Mucosa of rectum (tissue), 2 donors: ENCODE data around the gene EFCAB6.

Experiments used
- H3K27ac ChIP-seq, 2 donors: one replicate each; pipeline ENCODE4 v1.7.0; 2013; ENCODE audit warnings: inconsistent platforms in 2 of 2, low read depth in 2 of 2, low read length in 2 of 2
- H3K27me3 ChIP-seq, 2 donors: one replicate each; pipeline ENCODE4 v1.7.0; 2013; ENCODE audit warnings: low read length in 2 of 2; ENCODE audit not compliant: control insufficient read depth in 2 of 2, insufficient read depth in 2 of 2
- H3K36me3 ChIP-seq, 2 donors: one replicate each; pipeline ENCODE4 v1.7.0; 2013; ENCODE audit warnings: low read length in 2 of 2; ENCODE audit not compliant: control insufficient read depth in 2 of 2, insufficient read depth in 2 of 2
- H3K4me1 ChIP-seq, 2 donors: one replicate each; pipeline ENCODE4 v1.7.0; 2013; ENCODE audit warnings: low read length in 2 of 2, mild to moderate bottlenecking in 1 of 2; ENCODE audit not compliant: control insufficient read depth in 2 of 2, insufficient read depth in 2 of 2
- H3K4me3 ChIP-seq, 2 donors: one replicate each; pipeline ENCODE4 v1.7.0; 2013; ENCODE audit warnings: low read length in 2 of 2
- H3K9ac ChIP-seq, 2 donors: one replicate each; pipeline ENCODE4 v1.7.0; 2013; ENCODE audit warnings: low read length in 2 of 2, low read depth in 1 of 2, mild to moderate bottlenecking in 1 of 2
- H3K9me3 ChIP-seq, 2 donors: one replicate each; pipeline ENCODE4 v1.7.0; 2013; ENCODE audit warnings: low read length in 2 of 2; ENCODE audit not compliant: control insufficient read depth in 2 of 2
- donor health status: healthy.
- donor health status: Normal muscosa, but diverticular disease.

EFCAB6 gene

DNA sequence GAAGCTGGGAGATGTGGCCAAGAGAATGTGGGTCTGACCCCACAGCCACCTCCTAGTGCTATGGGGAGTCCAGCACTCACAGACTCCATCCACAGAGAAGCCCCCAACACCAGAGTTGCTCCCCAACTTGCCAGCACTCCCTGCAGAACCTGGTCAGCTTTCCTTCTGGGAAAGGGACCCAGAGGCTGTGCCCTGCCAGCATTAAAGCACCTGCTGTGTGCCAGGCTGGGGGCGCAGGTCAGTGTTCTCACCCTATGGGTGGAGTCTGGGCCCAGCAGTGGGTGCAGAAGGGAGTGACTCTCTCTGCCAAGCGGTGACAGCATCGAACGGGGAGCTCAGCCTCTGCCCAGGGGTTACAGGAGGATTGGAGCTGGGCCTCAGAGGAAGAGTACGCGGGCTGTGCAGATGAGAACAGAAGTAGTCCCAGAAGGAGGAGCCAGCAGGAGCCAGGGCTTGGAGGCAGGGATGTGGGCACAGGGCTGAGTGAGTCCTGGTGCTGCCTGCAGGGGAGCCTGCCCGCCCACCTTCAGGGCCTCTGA is 285.9 kb downstream of the EFCAB6 start:
- Histone ChIP-seq H3K9me3 (no peaks in the 10 kb centered on the region), H3K27me3 (no peaks in the 10 kb centered on the region), H3K36me3 (no peaks in the 10 kb centered on the region), H3K4me1 (no peaks in the 10 kb centered on the region), H3K4me3 (no peak overlapping the region), H3K27ac (no peak overlapping the region), H3K9ac (no peak overlapping the region)

DNA sequence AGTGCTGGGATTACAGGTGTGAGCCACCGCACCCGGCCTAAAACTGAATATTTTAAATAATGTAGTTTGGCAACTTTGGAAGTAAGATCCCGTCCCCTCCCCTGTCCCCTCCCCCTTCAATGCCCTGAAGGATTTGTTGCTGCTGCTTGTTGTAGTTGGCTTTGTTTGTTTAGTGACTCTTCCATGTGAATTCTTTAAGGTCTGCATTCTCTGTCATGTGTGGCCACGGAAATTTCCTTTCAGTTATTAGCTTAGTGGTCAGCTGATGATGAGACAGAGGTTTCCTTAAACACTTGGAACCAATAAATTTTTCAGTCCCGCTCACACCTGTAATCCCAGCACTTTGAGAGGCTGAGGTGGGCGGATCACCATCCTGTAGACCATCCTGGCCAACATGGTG is 290.4 kb downstream of the EFCAB6 start:
- no peak overlapping the region for H3K9ac ChIP-seq
- H3K36me3 ChIP-seq, result no peaks in the 10 kb centered on the region
- H3K27ac ChIP-seq, result no peak overlapping the region
- H3K4me1 ChIP-seq, result no peaks in the 10 kb centered on the region
- H3K4me3 ChIP-seq, result no peak overlapping the region
- no peaks in the 10 kb centered on the region for H3K9me3 ChIP-seq
- H3K27me3 ChIP-seq, result no peaks in the 10 kb centered on the region

- Histone ChIP-seq H3K27me3 (no peaks in the 10 kb centered on the region), H3K4me3 (no peak overlapping the region), H3K36me3 (no peaks in the 10 kb centered on the region), H3K27ac (no peak overlapping the region), H3K4me1 (no peaks in the 10 kb centered on the region), H3K9me3 (no peaks in the 10 kb centered on the region), H3K9ac (no peak overlapping the region)
These were observed 291.5 kb downstream of the EFCAB6 start for GRCh38 chr22:43520632-43521039.

DNA sequence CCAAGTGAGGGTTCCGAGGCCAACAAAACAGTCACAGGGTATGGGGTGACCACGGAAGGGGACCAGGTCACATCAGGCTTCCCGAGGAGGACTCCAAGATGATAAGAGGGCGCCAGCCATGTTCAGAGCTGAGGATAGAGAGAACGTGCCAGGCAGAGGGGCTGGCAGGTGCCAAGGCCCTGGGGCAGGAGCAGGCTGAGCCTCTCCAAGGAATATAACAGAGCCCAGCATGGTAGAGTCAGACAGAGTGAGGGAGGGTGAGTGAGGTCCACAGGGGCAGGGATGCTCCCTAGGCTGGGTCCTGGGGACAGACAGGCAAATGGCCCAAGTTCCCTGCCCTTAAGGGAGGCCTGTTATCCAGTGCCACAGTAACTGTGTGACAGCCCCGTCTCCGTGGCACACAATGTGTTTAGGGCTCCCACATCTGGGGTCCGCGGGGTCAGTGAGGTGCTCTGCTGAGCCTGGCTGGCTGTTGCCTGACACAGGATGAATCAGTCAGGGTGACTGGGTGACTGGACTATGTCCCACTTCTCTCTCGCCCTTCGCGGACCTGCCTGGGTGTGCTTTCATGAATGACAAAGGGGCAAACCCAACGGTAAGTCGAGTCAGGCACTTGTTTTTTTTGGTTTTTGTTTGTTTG is 295.0 kb downstream of the EFCAB6 start:
- no peak overlapping the region for H3K27ac ChIP-seq
- no peaks in the 10 kb centered on the region for H3K9me3 ChIP-seq
- no peaks in the 10 kb centered on the region for H3K4me1 ChIP-seq
- no peak overlapping the region for H3K9ac ChIP-seq
- no peaks in the 10 kb centered on the region for H3K27me3 ChIP-seq
- no peaks in the 10 kb centered on the region for H3K36me3 ChIP-seq
- no peak overlapping the region for H3K4me3 ChIP-seq

- H3K4me3 ChIP-seq, result no peak overlapping the region
- H3K27me3 ChIP-seq, result no peaks in the 10 kb centered on the region
- no peak overlapping the region for H3K27ac ChIP-seq
These were observed 295.7 kb downstream of the EFCAB6 start for GRCh38 chr22:43516386-43516785.

DNA sequence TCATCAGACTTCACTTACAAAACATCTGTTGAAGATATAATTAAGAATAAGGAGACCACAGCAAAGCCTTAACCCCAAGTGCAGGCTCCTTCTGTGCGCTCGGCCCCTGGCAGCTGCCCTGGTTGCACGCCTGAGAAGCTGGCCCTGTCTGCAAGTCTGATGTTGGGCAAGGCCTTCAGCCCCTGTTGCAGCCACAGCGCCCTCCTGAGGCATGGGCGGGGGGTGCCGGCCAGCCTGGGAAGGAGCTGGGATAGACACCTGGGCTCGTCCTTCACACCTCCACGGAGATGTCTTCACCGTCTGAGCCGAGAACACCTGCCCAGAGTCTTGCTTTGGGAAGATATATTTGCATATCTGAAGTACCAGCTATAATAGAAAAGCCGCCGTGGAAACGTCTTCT is 296.2 kb downstream of the EFCAB6 start:
- H3K36me3 ChIP-seq, result no peaks in the 10 kb centered on the region
- no peaks in the 10 kb centered on the region for H3K4me1 ChIP-seq
- H3K27ac ChIP-seq, result no peak overlapping the region

More at GRCh38 chr22:43516386-43516785, 295.7 kb downstream of the EFCAB6 start:
- H3K36me3 ChIP-seq, result no peaks in the 10 kb centered on the region
- no peak overlapping the region for H3K9ac ChIP-seq
- no peaks in the 10 kb centered on the region for H3K9me3 ChIP-seq
- H3K4me1 ChIP-seq, result no peaks in the 10 kb centered on the region

DNA sequence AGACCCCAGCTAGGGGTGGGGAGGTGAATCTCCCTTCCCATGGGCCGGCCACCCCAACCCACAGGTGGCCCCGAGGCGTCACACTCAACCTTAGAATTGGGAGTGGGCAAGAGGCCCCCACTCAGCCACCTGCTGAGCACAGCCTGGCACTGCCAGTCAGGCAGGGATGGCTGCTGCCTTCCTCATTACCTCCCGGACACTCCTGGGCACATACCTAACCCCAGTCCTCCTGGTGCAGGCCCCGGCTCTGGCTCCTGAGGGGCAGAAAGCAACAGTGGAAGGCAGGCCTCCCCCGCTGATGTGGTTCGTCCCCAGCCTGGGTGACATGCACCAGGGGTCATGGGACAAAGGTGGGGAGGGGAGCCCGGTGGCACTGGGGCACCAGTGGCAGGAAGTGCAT is 296.7 kb downstream of the EFCAB6 start:
- H3K4me3 ChIP-seq, result no peak overlapping the region
- no peaks in the 10 kb centered on the region for H3K4me1 ChIP-seq
- H3K36me3 ChIP-seq, result no peaks in the 10 kb centered on the region
- no peak overlapping the region for H3K27ac ChIP-seq
- H3K9ac ChIP-seq, result no peak overlapping the region
- H3K9me3 ChIP-seq, result no peaks in the 10 kb centered on the region
- no peaks in the 10 kb centered on the region for H3K27me3 ChIP-seq

More for the DNA sequence above, 296.2 kb downstream of the EFCAB6 start:
- no peak overlapping the region for H3K9ac ChIP-seq
- no peaks in the 10 kb centered on the region for H3K9me3 ChIP-seq
- no peaks in the 10 kb centered on the region for H3K27me3 ChIP-seq
- no peak overlapping the region for H3K4me3 ChIP-seq

- Histone ChIP-seq H3K9me3 (no peaks in the 10 kb centered on the region), H3K27ac (no peak overlapping the region), H3K27me3 (no peaks in the 10 kb centered on the region), H3K4me1 (no peaks in the 10 kb centered on the region), H3K36me3 (no peaks in the 10 kb centered on the region), H3K9ac (no peak overlapping the region), H3K4me3 (no peak overlapping the region)
These were observed 297.5 kb downstream of the EFCAB6 start for GRCh38 chr22:43514476-43515157.

DNA sequence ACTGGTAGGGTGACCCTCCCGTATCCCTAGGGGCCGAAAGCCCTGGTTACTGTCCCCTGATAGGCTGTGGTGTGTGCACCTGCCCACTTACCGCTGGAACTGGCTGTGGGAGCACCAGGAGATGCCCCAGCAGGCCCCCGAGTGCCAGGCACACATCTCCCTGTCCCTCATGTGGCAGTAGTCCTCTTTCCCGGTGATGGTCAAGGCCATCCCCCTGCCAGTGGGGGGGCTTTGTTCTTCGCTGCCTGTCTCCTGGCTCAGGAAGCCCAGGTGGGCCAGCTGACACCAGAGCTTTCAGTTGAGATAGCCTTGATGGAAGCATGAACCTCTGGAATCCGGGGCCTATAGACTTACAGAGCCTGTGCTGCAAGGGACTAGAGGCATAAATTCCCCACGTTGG is 299.8 kb downstream of the EFCAB6 start:
- Histone ChIP-seq H3K27me3 (no peaks in the 10 kb centered on the region), H3K27ac (no peak overlapping the region), H3K36me3 (no peaks in the 10 kb centered on the region), H3K4me3 (no peak overlapping the region), H3K4me1 (no peaks in the 10 kb centered on the region), H3K9ac (no peak overlapping the region), H3K9me3 (no peaks in the 10 kb centered on the region)

GRCh38 chr22:43511276-43511910 is 300.7 kb downstream of the EFCAB6 start:
- Histone ChIP-seq H3K27ac (no peak overlapping the region), H3K9ac (no peak overlapping the region), H3K9me3 (no peaks in the 10 kb centered on the region), H3K36me3 (no peaks in the 10 kb centered on the region), H3K4me1 (no peaks in the 10 kb centered on the region), H3K27me3 (no peaks in the 10 kb centered on the region), H3K4me3 (no peak overlapping the region)
